ENCODE data around the gene DAGLA.

DNA sequence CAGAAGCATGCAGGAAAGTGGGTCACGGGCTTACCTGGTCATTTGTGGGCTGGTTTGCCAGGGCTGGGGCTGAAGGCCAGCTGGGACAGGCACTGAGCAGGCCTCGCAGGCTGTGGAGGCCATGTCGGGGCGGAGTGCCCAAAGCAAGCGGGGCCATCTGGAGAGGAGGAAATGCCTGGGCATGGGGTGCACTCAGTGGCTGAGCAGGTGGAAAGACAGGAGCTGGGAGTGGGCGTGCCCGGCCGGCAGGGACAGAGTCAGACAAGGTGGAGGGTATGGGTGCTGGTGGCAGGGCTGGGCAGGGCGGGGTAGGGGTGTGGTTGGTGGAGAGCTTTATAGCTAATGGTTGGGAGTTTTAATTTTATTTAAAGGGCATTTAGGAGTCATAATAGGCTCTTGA is 27.4 kb downstream of the DAGLA start:
- no peak for TF ChIP-seq POLR2A (IDR thresholded peaks at IDR 0.05)
- TF ChIP-seq CTCF (IDR thresholded peaks at IDR 0.05): no peak
